Activated gamma-delta T cell treated with anti-CD3 and anti-CD28 coated beads, Interleukin-2, amount 50 U/mL, for 16 hours (primary cell): Measurements from ENCODE around the gene NCF4.

Experiments
- DNase-seq: peaks from one replicate; pipeline ENCODE4 v3.0.0-alpha.2; 2020; ENCODE audit warnings: low read depth

The NCF4 gene

DNA sequence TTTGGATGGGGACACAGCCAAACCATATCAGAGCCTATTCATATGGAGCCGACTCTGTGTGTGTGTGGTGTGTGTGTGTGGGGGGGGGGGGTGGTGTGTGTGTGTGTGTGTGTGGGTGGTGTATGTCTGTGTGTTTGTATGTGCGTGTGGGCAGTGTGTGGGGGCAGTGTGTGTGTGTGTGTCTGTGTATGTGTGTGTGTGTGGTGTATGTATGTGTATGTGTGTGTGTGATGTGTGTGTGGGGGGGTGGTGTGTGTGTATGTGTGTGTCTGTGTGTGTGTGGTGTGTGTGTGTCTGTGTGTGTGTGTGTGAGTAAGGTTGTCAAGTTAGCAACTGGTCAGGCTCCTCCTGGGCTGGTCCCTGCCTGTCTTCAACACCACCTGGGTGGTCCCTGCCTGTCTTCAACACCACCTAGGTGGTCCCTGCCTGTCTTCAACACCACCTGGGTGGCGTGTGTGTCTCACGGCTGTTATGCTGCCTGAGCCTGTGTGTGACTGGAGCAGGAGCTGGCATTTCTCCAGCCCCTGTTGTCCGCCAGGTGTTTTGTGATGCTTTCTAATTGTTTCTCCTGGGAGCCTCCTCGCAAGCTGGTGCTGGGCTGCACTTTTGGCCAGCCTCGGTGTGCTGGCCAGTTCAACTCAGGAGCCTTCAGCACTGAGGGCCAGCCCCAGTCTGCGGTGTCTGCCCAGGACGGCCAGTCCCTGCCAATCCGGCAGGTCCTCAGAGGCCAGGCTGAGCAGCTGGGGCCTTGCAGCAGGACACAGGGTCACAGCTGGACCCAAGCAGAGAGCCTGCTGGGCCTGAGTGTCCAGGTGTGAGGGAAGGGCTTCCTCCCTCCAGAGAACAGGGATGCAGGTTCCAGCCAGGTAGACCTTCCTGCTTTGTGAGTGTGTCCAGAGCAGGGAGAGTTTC, 22.4 kb upstream of the NCF4 start:
- DNase-seq: no peak

DNA sequence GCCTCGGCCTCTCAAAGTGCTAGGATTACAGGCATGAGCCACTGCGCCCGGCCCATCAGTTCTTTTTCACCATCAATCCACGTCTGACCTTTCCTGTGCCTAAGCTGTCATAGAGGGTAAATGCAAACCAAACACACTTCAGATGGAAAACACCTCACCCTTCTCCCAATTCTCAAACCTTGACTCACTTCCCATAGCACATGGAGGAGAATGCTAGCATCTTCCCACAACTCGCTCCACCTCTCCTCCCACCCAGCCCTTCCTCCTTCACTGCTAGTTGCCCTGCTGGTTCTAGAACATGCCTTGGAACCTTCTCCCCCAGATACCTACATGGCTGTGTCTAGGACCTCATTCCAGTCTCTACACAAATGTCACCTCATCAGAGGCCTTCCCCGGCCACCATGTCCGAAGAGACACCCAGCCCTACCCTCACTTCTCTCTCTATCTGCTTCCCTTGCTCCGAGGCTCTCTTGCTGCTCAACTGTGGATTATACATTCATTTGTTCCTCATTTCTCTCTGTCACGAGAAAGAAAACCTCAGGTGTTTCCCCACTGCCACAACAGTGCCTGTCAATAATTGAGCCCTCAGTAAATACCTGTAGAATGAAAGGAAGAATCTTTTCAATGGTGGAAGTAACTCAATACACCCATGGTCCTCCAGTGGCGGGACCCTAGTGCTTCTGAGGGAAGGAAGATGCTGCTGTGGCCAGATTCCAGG, 21.3 kb upstream of the NCF4 start:
- no peak for DNase-seq

DNA sequence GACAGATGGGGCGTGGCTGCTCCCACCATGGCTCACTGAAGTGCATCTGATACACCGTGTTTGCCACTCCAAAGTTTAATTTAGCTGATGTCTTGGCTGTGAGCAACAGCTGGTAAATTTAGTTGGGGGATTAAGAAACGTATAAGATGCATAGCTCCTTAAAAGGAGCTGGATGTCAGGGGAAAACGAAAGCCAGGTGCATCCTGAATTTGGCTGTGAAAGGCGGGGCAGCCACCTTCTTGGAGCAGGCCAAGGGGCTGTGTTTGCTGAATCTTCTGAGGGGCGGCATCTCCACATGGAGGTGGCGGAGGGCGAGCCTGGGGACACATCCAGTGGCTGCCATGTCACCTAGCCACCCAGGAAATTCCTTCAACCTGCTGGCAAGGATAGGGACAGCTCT, 20.7 kb upstream of the NCF4 start:
- DNase-seq: no peak

- no peak for DNase-seq
Measured at GRCh38 chr22:36846271-36846670, 14.5 kb upstream of the NCF4 start.

GRCh38 chr22:36846949-36847348, 13.9 kb upstream of the NCF4 start:
- no peak for DNase-seq

- no peak for DNase-seq
Measured at GRCh38 chr22:36850056-36850455, 10.8 kb upstream of the NCF4 start.

DNA sequence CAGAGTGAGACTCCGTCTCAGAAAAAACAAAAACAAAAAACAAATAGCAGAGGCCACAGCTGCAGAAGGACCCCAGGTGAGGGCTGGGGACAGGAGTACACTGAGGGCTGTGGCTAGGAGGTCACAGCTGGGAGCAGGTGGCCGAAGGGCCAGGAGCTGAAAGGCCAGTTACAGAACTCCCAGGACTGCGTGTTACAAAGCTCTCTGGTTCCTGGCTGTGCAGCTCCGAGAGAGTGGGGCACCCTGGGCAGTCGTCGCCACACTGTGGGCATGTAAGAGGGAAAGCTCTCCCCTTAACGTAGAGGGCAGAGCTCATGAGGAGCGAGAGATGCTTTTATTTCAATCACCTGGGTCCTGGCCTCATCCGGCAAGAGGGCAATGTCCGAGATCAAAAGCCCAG, 10.1 kb upstream of the NCF4 start:
- DNase-seq: no peak

GRCh38 chr22:36852056-36852973, 8.5 kb upstream of the NCF4 start:
- DNase-seq: no peak

DNA sequence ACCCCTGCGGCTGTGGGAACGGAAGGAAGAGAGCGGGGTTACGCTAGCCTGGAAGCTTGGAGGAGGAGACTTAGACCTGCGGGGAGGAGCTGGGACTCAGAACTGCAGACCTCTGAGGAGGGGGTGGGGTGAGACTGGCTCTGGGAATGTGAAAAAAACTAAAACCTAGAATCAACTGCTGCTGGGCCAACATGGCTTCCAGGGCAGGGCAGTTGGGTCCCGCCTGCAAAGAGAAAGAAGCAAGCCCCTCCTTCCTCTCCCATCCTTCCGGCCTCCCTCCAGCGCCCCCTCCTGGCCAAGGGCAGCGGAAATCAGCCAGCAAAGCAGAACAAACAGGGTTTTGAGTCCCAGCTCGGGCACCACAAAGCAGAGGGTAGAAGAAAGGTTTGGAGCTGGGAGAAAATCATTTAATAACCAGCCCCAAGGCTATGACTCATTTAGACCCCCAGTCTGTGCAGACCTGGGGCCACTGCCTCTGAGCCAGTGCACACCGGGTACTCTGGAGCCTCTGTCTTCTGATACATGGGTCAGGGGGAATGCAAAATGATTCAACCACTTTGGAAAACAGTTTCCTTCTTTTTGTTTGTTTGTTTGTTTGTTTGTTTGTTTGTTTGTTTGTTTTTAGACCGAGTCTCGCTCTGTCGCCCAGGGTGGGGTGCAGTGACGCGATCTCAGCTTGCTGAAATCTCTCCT, 7.3 kb upstream of the NCF4 start:
- DNase-seq: peak; percentile 87

DNA sequence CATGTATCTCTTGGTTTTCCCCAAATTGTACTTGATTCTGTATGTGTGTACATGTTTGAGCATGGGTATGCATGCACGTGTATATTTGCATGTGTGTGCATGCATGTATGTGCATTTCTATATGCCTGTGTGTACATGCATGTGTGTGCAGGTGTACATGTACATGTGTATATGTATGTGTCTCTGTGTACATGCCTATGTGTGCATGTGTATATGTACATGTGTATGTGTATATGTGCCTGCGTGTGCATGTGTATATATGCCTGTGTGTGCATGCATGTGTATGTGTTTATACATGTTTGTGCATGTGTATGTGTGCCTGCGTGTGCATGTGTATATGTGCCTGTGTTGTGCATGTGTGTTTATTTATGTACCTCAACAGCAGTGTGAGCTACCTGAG, 5.3 kb upstream of the NCF4 start:
- no peak for DNase-seq

GRCh38 chr22:36856121-36856791, 4.5 kb upstream of the NCF4 start:
- DNase-seq: peak; percentile 95

DNA sequence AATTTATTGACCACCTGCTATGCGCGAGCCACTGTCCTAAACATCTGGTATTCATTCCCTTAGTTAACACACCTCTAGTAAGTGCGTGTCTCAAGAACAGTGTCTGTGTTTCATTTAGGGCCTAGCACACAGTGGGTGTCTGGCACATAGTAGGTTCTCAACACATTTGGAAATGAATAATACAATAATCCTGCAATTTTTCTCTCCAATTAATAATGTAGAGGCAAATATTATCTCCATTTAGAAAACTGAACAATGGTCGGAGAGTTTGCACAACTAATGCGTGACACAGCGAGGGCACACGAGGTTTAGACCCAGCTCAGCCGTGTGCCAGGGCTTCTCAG, 4.0 kb upstream of the NCF4 start:
- DNase-seq: no peak

DNA sequence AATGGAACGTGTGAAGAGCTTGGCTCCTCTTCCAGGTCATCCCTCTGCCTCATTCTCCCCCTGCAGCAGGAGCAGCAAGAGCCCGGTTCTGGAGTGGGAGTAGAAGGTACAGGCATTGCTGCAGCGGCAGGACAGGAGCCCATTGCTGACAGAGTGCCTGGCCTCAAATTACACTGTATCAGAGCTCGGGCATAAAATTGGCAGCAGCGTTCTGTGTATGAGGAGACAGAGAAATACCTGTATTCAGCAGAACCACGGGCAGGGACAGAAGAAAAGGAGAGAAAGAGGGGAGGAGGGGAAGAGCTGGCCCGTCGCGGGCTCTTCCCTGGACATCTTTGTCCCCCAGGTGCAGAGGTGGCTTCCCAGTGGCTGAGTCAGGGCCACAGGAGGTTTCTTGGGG, 2.6 kb upstream of the NCF4 start:
- DNase-seq: no peak

GRCh38 chr22:36858966-36859365, 1.8 kb upstream of the NCF4 start:
- DNase-seq: no peak

DNA sequence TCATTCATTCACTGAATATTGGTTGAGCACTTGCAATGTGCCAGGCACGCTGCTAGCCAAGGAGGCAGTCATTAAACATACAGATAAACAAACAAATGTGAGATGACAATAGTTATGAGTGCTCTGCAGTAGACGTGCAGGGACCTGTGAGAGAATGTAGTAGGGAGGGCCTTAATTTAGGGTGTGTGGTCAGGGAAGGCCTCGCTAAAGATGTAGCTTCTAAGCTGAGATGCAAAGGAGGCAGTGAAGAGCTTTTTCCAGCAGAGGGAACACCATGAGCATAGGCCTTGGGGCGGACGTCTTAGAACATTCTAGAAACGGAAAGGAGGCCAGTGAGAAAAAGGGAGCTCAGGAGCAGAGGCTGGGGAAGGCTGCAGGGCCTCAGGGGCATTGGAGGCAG, 789 bp upstream of the NCF4 start:
- no peak for DNase-seq

DNA sequence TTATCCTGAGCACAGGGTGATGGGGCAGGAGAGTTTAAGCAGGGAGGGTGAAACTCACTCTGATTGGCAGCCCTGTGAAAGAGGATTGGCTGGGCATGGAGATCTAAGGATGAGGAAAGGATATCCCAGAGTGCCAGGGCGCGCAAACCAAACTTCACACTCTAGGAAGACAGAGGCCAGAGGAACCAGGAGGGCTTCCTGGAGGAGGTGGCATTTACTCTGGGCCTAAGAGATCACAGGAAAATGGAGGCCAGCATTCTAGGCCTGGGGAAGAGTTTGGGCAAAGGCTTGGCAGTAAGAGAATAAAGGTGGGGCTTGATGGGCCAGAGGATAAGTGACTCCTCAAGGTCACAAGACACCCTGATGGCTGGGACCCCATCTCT, 377 bp upstream of the NCF4 start:
- DNase-seq: no peak

DNA sequence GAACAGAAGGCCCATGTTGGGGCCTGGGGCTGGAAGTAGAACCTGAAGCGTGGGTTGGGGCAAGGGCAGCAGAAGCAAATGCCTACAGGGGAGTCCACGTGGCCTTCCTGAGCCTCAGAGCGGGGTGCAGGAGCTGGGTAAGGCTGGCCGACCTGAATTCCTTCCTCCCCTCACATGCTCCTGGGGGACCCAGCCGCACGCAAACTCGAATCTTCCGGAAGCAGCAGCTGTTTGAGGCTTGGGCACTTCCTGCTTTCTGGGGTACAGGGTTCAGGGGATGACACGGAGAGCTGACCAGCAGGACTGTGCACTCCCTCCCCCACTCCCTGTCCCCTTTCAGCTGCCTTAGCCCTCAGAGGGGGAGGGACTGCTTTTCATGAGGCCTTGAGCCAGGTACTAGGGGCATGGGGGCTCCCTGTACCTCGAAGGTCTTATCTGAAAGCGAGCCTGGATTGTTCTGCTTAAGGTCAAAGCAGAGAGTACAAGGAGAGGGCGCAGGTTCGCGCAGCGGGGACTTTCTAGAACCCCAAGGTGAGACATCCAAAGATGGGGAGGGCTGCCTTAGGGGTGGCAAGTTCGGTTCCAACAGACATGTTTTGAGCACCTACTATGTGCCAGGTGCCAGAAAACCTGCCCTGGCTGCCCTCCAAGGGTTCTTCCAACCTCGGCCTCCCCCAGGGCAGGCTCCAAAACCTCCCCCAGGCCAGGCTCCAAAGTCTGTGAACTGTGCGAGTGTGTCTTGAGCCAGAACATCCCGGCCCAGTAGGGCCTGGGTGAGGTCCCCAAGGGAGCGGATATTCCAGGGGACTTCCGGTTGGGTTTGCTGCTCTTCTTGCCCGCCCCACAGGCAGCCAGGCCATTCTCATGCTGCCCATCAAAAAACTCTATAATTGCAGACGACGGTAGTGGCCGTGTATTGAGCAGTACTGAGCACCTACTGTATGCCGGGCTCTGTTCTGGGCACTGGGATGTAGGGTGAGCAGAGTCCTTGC, 1.7 kb downstream of the NCF4 start:
- DNase-seq: no peak

DNA sequence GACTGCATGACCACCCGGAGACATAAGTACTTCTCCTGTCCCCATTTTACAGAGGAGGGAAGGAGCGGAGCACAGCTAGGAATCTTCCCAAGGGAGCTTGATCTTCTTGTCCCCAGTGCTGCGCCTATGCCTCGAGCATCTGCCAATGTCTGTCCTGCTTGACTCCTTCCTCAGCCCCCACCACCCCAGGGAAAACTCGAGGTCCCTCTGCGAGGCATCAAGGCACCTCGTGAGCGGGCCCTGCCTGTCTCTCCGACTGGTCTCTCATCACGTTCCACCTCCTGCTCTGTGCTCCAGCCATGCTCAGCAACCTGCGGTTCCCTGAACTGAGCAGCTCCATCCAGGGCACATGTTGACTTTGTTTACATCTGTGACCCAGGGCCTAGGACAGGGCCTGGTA, 2.5 kb downstream of the NCF4 start:
- DNase-seq: no peak

GRCh38 chr22:36863979-36864378, 3.2 kb downstream of the NCF4 start:
- DNase-seq: no peak
